ENCODE measurements around the gene C16orf87. TPM values are rescaled to one million over a fixed set of nuclear protein-coding genes. Genes with fewer than 3 reads are reported as not detected.

The C16orf87 gene
- total and polyA plus RNA-seq, 2 experiments from 2014 or later = 7.9 to 17.6 TPM

GRCh38 chr16:46765050-46765449 is 65.9 kb downstream of the C16orf87 start:
- H2AFZ ChIP-seq = no peak overlapping the region

GRCh38 chr16:46763147-46763546 is 67.8 kb downstream of the C16orf87 start:
- no peak overlapping the region for H3K9ac ChIP-seq
- H3K9me2 ChIP-seq (ENCODE audit: insufficient read depth) = no peaks in the 10 kb centered on the region
- no peak overlapping the region for H3K4me2 ChIP-seq (ENCODE audit: unreplicated experiment)
- H3K36me3 ChIP-seq (ENCODE audit: low read depth) = no peaks in the 10 kb centered on the region
- no peaks in the 10 kb centered on the region for H3K4me1 ChIP-seq (ENCODE audit: insufficient read depth)
- no peaks in the 10 kb centered on the region for H4K20me1 ChIP-seq (ENCODE audit: insufficient read depth)
- no peaks in the 10 kb centered on the region for H3K9me3 ChIP-seq (ENCODE audit: low read depth)
- peaks cover 27% of the 10 kb centered on the region for H3K27me3 ChIP-seq (replicated peaks; ENCODE audit: insufficient read depth)
- no peak for TF ChIP-seq EZH2phosphoT487 (IDR thresholded peaks at IDR 0.05; ENCODE audit: insufficient read depth, low read depth)
- TF ChIP-seq EZH2 (IDR thresholded peaks at IDR 0.05; ENCODE audit: insufficient read depth, poor library complexity, severe bottlenecking) = no peak
- no peak overlapping the region for H3K4me3 ChIP-seq
- H2AFZ ChIP-seq = no peak overlapping the region
- H3K79me2 ChIP-seq (ENCODE audit: insufficient read depth) = no peaks in the 10 kb centered on the region
- DNase-seq = no peak
- in situ Hi-C loops (cut with MboI) = no loop called here
- WGBS, 2 experiments (ENCODE audit: low coverage in 1 of 2, low lambda C conversion rate in 2 of 2, missing lambda C conversion rate in 2 of 2) = 27 to 30% methylated on average over 12 of the region's 12 CpGs
- no peak overlapping the region for H3K27ac ChIP-seq
- H3F3A ChIP-seq (ENCODE audit: insufficient read depth) = no peaks in the 10 kb centered on the region

More at GRCh38 chr16:46765050-46765449, 65.9 kb downstream of the C16orf87 start:
- TF ChIP-seq EZH2 (IDR thresholded peaks at IDR 0.05; ENCODE audit: insufficient read depth, poor library complexity, severe bottlenecking) = no peak
- no peak for TF ChIP-seq EZH2phosphoT487 (IDR thresholded peaks at IDR 0.05; ENCODE audit: insufficient read depth, low read depth)
- H3K27ac ChIP-seq = no peak overlapping the region
- no peaks in the 10 kb centered on the region for H3K9me3 ChIP-seq (ENCODE audit: low read depth)
- no peaks in the 10 kb centered on the region for H3K79me2 ChIP-seq (ENCODE audit: insufficient read depth)
- peak; percentile 63 for DNase-seq
- 0 out of 2 replicates have a peak, but pooled peaks cover 9% of the 10 kb centered on the region for H3K27me3 ChIP-seq (replicated peaks; ENCODE audit: insufficient read depth)
- no peaks in the 10 kb centered on the region for H4K20me1 ChIP-seq (ENCODE audit: insufficient read depth)
- H3K4me1 ChIP-seq (ENCODE audit: insufficient read depth) = no peaks in the 10 kb centered on the region
- H3K9ac ChIP-seq = no peak overlapping the region
- in situ Hi-C loops (cut with MboI) = no loop called here
- no peaks in the 10 kb centered on the region for H3F3A ChIP-seq (ENCODE audit: insufficient read depth)
- no peaks in the 10 kb centered on the region for H3K36me3 ChIP-seq (ENCODE audit: low read depth)
- H3K4me3 ChIP-seq = no peak overlapping the region
- H3K9me2 ChIP-seq (ENCODE audit: insufficient read depth) = no peaks in the 10 kb centered on the region
- 38 to 50% methylated on average over 7 of the region's 7 CpGs for WGBS, 2 experiments (ENCODE audit: low coverage in 1 of 2, low lambda C conversion rate in 2 of 2, missing lambda C conversion rate in 2 of 2)
- no peak overlapping the region for H3K4me2 ChIP-seq (ENCODE audit: unreplicated experiment)

- in situ Hi-C loops (cut with MboI) = no loop called here
- H3K9ac ChIP-seq = no peak overlapping the region
Observed at GRCh38 chr16:46762583-46762982, 68.4 kb downstream of the C16orf87 start.

GRCh38 chr16:46759309-46759708 is 71.7 kb downstream of the C16orf87 start:
- Histone ChIP-seq H3K27ac (no peak overlapping the region), H3K4me2 (ENCODE audit: unreplicated experiment) (no peak overlapping the region), H2AFZ (no peak overlapping the region), H3K27me3 (replicated peaks; ENCODE audit: insufficient read depth) (peaks cover 25% of the 10 kb centered on the region), H3K36me3 (ENCODE audit: low read depth) (no peaks in the 10 kb centered on the region), H3K9me3 (ENCODE audit: low read depth) (no peaks in the 10 kb centered on the region), H3K4me3 (no peak overlapping the region), H3K9ac (no peak overlapping the region), H3F3A (ENCODE audit: insufficient read depth) (no peaks in the 10 kb centered on the region), H3K79me2 (ENCODE audit: insufficient read depth) (no peaks in the 10 kb centered on the region), H3K9me2 (ENCODE audit: insufficient read depth) (no peaks in the 10 kb centered on the region), H3K4me1 (ENCODE audit: insufficient read depth) (no peaks in the 10 kb centered on the region), H4K20me1 (ENCODE audit: insufficient read depth) (no peaks in the 10 kb centered on the region)
- in situ Hi-C loops (cut with MboI) = no loop called here
- DNase-seq = no peak
- WGBS, 2 experiments (ENCODE audit: low coverage in 1 of 2, low lambda C conversion rate in 2 of 2, missing lambda C conversion rate in 2 of 2) = 62 to 73% methylated on average over 5 of the region's 5 CpGs
- TF ChIP-seq EZH2phosphoT487 (IDR thresholded peaks at IDR 0.05; ENCODE audit: insufficient read depth, low read depth) = no peak
- no peak for TF ChIP-seq EZH2 (IDR thresholded peaks at IDR 0.05; ENCODE audit: insufficient read depth, poor library complexity, severe bottlenecking)

More at GRCh38 chr16:46762583-46762982, 68.4 kb downstream of the C16orf87 start:
- Histone ChIP-seq H3K4me3 (no peak overlapping the region), H3K36me3 (ENCODE audit: low read depth) (no peaks in the 10 kb centered on the region), H3K27me3 (replicated peaks; ENCODE audit: insufficient read depth) (peaks cover 27% of the 10 kb centered on the region), H3K4me2 (ENCODE audit: unreplicated experiment) (no peak overlapping the region), H3F3A (ENCODE audit: insufficient read depth) (no peaks in the 10 kb centered on the region), H2AFZ (no peak overlapping the region), H3K27ac (no peak overlapping the region), H4K20me1 (ENCODE audit: insufficient read depth) (no peaks in the 10 kb centered on the region), H3K9me3 (ENCODE audit: low read depth) (no peaks in the 10 kb centered on the region), H3K4me1 (ENCODE audit: insufficient read depth) (no peaks in the 10 kb centered on the region), H3K9me2 (ENCODE audit: insufficient read depth) (no peaks in the 10 kb centered on the region), H3K79me2 (ENCODE audit: insufficient read depth) (no peaks in the 10 kb centered on the region)
- no peak for DNase-seq
- 31 to 36% methylated on average over 3 of the region's 3 CpGs for WGBS, 2 experiments (ENCODE audit: low coverage in 1 of 2, low lambda C conversion rate in 2 of 2, missing lambda C conversion rate in 2 of 2)
- TF ChIP-seq EZH2phosphoT487 (IDR thresholded peaks at IDR 0.05; ENCODE audit: insufficient read depth, low read depth) = no peak
- TF ChIP-seq EZH2 (IDR thresholded peaks at IDR 0.05; ENCODE audit: insufficient read depth, poor library complexity, severe bottlenecking) = no peak

Data from GM23248 (cell line).